ENCODE data around the gene C9orf72. TPM values are rescaled to one million over a fixed set of nuclear protein-coding genes. Genes with fewer than 3 reads are reported as not detected.

The C9orf72 gene
- total RNA-seq, 1 donor from 2014 or later, result 4.8 TPM

- Mint-ChIP-seq H3K36me3 (ENCODE audit: low read depth, unreplicated experiment) (no peaks in the 10 kb centered on the region), H3K4me3 (ENCODE audit: unreplicated experiment) (no peak overlapping the region), H3K4me1 (ENCODE audit: low read depth, unreplicated experiment) (peaks cover 4% of the 10 kb centered on the region), H3K9me3 (ENCODE audit: unreplicated experiment) (no peaks in the 10 kb centered on the region), H3K27me3 (ENCODE audit: low read depth, unreplicated experiment) (no peaks in the 10 kb centered on the region), H3K27ac (ENCODE audit: unreplicated experiment) (no peak overlapping the region)
- no peak overlapping the region for H2AFZ ChIP-seq (ENCODE audit: low read depth, low read length)
- no peak overlapping the region for H3K9ac ChIP-seq (ENCODE audit: low read length)
- H3K9me3 ChIP-seq (ENCODE audit: insufficient read depth, low read depth, low read length), result no peaks in the 10 kb centered on the region
- TF ChIP-seq, protein P1, sequence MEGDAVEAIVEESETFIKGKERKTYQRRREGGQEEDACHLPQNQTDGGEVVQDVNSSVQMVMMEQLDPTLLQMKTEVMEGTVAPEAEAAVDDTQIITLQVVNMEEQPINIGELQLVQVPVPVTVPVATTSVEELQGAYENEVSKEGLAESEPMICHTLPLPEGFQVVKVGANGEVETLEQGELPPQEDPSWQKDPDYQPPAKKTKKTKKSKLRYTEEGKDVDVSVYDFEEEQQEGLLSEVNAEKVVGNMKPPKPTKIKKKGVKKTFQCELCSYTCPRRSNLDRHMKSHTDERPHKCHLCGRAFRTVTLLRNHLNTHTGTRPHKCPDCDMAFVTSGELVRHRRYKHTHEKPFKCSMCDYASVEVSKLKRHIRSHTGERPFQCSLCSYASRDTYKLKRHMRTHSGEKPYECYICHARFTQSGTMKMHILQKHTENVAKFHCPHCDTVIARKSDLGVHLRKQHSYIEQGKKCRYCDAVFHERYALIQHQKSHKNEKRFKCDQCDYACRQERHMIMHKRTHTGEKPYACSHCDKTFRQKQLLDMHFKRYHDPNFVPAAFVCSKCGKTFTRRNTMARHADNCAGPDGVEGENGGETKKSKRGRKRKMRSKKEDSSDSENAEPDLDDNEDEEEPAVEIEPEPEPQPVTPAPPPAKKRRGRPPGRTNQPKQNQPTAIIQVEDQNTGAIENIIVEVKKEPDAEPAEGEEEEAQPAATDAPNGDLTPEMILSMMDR (IDR thresholded peaks at IDR 0.05; ENCODE audit: insufficient read depth, low read depth, low read length), result no peak
- TF ChIP-seq EZH2 (IDR thresholded peaks at IDR 0.05; ENCODE audit: insufficient read depth, low read length), result no peak
- peaks cover 5% of the 10 kb centered on the region for H4K20me1 ChIP-seq (ENCODE audit: insufficient read depth, low read length)
- DNase-seq (ENCODE audit: low read depth) (no peak), FAIRE-seq (no peak)
- H3K4me1 ChIP-seq (ENCODE audit: insufficient read depth, low read length), result no peaks in the 10 kb centered on the region
- H3K27ac ChIP-seq (ENCODE audit: low read depth, low read length), result no peak overlapping the region
- no peak overlapping the region for H3K4me2 ChIP-seq (ENCODE audit: low read length)
- H3K27me3 ChIP-seq (ENCODE audit: insufficient read depth, low read length), result no peaks in the 10 kb centered on the region
- H3K4me3 ChIP-seq (ENCODE audit: insufficient read depth, low read depth, low read length), result no peak overlapping the region
- H3K36me3 ChIP-seq (ENCODE audit: insufficient read depth, low read length), result no peaks in the 10 kb centered on the region
- no peaks in the 10 kb centered on the region for H3K79me2 ChIP-seq (ENCODE audit: insufficient read depth, low read length)
These were observed 3.9 kb downstream of the C9orf72 start for GRCh38 chr9:27569406-27569805.

DNA sequence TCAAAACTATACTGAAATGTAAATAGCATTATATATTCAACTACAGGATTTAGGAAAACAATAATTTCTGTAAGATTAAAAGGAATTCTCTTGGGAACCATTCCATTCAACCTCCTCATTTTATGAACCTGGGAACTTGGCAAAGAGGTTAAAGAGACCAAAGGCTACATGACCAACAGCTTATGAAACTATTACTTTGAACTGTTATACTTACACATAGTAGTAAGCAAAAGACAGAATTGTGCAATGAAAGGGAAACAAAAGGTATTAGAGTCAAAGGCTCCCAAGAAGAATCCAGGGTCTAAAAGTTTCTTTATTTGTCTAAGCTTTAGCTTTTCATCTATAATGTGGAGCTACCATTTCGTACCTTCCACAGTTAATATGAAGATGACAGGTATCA, 7.2 kb downstream of the C9orf72 start:
- no peak overlapping the region for H3K9ac ChIP-seq (ENCODE audit: low read length)
- no peaks in the 10 kb centered on the region for H3K9me3 Mint-ChIP-seq (ENCODE audit: unreplicated experiment)
- no peak for FAIRE-seq

DNA sequence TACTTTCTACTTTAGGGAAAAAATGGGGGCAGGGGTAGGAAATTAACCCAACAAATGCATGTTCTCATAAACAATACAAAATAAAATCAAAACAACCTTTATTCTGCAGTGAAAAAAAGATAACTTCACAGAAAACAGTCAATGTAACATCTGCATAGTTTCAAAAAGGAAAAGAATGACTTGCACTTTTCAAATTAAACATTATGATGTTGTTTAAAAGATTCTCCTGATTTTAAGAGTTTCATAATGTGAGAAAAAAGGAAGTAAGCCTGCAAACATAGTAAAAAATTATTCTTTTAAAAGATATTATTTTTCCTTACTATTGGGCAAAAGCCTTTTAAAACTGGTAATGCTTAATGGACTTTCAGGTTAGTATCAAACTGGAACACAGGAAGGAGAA, 7.6 kb downstream of the C9orf72 start:
- H3K9ac ChIP-seq (ENCODE audit: low read length), result no peak overlapping the region
- H3K36me3 Mint-ChIP-seq (ENCODE audit: low read depth, unreplicated experiment), result no peaks in the 10 kb centered on the region
- H3K9me3 Mint-ChIP-seq (ENCODE audit: unreplicated experiment), result no peaks in the 10 kb centered on the region
- H3K27ac ChIP-seq (ENCODE audit: low read depth, low read length), result no peak overlapping the region
- H3K4me3 Mint-ChIP-seq (ENCODE audit: unreplicated experiment), result no peak overlapping the region
- no peak overlapping the region for H2AFZ ChIP-seq (ENCODE audit: low read depth, low read length)
- no peaks in the 10 kb centered on the region for H3K27me3 Mint-ChIP-seq (ENCODE audit: low read depth, unreplicated experiment)
- H4K20me1 ChIP-seq (ENCODE audit: insufficient read depth, low read length), result peaks cover 5% of the 10 kb centered on the region
- no peaks in the 10 kb centered on the region for H3K9me3 ChIP-seq (ENCODE audit: insufficient read depth, low read depth, low read length)
- H3K4me1 Mint-ChIP-seq (ENCODE audit: low read depth, unreplicated experiment), result no peaks in the 10 kb centered on the region
- no peaks in the 10 kb centered on the region for H3K4me1 ChIP-seq (ENCODE audit: insufficient read depth, low read length)
- TF ChIP-seq, protein P1 (IDR thresholded peaks at IDR 0.05; ENCODE audit: insufficient read depth, low read depth, low read length), result no peak
- TF ChIP-seq EZH2 (IDR thresholded peaks at IDR 0.05; ENCODE audit: insufficient read depth, low read length), result no peak
- H3K4me3 ChIP-seq (ENCODE audit: insufficient read depth, low read depth, low read length), result no peak overlapping the region
- no peaks in the 10 kb centered on the region for H3K27me3 ChIP-seq (ENCODE audit: insufficient read depth, low read length)
- no peaks in the 10 kb centered on the region for H3K36me3 ChIP-seq (ENCODE audit: insufficient read depth, low read length)
- DNase-seq (ENCODE audit: low read depth) (no peak), FAIRE-seq (no peak)
- no peaks in the 10 kb centered on the region for H3K79me2 ChIP-seq (ENCODE audit: insufficient read depth, low read length)
- no peak overlapping the region for H3K4me2 ChIP-seq (ENCODE audit: low read length)
- H3K27ac Mint-ChIP-seq (ENCODE audit: unreplicated experiment), result no peak overlapping the region

More for the DNA sequence above, 7.2 kb downstream of the C9orf72 start:
- H3K4me2 ChIP-seq (ENCODE audit: low read length), result no peak overlapping the region
- no peaks in the 10 kb centered on the region for H3K4me1 Mint-ChIP-seq (ENCODE audit: low read depth, unreplicated experiment)
- no peak overlapping the region for H3K4me3 ChIP-seq (ENCODE audit: insufficient read depth, low read depth, low read length)
- H3K27me3 Mint-ChIP-seq (ENCODE audit: low read depth, unreplicated experiment), result no peaks in the 10 kb centered on the region
- H2AFZ ChIP-seq (ENCODE audit: low read depth, low read length), result no peak overlapping the region
- no peaks in the 10 kb centered on the region for H3K4me1 ChIP-seq (ENCODE audit: insufficient read depth, low read length)
- H3K27ac Mint-ChIP-seq (ENCODE audit: unreplicated experiment), result no peak overlapping the region
- peaks cover 5% of the 10 kb centered on the region for H4K20me1 ChIP-seq (ENCODE audit: insufficient read depth, low read length)
- no peaks in the 10 kb centered on the region for H3K36me3 Mint-ChIP-seq (ENCODE audit: low read depth, unreplicated experiment)
- H3K27ac ChIP-seq (ENCODE audit: low read depth, low read length), result no peak overlapping the region
- no peaks in the 10 kb centered on the region for H3K27me3 ChIP-seq (ENCODE audit: insufficient read depth, low read length)
- no peak for DNase-seq (ENCODE audit: low read depth)
- no peak overlapping the region for H3K4me3 Mint-ChIP-seq (ENCODE audit: unreplicated experiment)
- no peaks in the 10 kb centered on the region for H3K9me3 ChIP-seq (ENCODE audit: insufficient read depth, low read depth, low read length)
- no peaks in the 10 kb centered on the region for H3K36me3 ChIP-seq (ENCODE audit: insufficient read depth, low read length)
- no peaks in the 10 kb centered on the region for H3K79me2 ChIP-seq (ENCODE audit: insufficient read depth, low read length)
- no peak for TF ChIP-seq EZH2 (IDR thresholded peaks at IDR 0.05; ENCODE audit: insufficient read depth, low read length)
- TF ChIP-seq, protein P1 (IDR thresholded peaks at IDR 0.05; ENCODE audit: insufficient read depth, low read depth, low read length), result no peak
